Activated CD8-positive, alpha-beta memory T cell treated with anti-CD3 and anti-CD28 coated beads for 4 hours (primary cell): Measurements from ENCODE around the gene TMEM170A.
"Not testable (repeated sequence)": the region's sequence is repeated elsewhere in the genome, so short reads cannot be mapped to it uniquely, and the experiment has no call there.

Experiments used
- DNase-seq, 2 donors: peaks; one replicate each; pipeline ENCODE4 v3.0.0-alpha.2; 2020; ENCODE audit warnings: low read depth in 2 of 2

TMEM170A gene

DNA sequence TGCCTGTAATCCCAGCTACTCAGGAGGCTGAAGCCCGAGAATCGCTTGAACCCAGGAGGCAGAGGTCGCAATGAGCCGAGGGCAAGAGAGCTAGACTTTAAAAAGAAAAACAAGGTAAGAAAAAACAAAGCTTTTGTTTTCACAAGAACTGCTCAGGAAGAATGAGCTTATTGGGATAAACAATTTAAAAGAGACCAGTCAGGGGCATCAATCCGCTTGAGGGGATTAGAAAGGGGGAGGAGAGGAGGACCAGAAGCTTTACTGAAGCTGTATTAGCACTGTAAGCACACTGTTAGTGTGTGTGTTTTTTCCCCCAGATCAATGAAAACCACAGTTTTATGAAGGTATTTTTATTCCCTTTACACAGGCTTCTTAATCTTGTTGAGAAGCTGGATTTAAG, 8.8 kb downstream of the TMEM170A start:
- no peak for DNase-seq

DNA sequence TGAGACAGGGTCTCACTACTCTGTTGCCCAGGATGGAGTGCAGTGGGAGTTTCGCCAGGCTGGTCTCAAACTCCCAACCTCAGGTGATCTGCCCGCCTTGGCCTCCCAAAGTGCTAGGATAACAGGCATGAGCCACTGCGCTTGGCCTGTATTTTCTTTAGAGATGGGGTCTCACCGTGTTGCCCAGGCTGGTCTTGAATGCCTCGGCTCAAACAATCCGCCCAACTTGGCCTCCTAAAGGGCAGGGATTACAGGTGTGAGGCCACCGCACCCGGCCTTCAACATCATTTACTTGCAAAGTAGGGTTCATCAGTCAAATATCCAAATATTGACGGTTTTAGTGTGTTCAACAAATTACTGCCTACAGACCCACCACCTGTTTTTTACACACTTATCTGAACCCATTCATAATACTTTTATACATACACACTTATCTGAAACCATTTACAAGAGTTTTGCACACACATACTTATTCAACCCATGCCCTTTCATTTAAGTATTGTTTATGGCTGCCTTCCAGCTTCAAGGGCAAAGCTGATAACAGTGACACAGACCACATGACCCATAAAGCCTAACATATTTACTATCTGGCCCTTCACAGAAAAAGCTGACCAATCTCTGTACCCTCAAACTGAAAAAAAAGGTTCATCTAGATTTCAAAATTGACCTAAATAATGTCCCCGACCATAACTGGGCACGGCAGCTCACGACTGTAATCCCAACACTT, 11.9 kb downstream of the TMEM170A start:
- no peak for DNase-seq

DNA sequence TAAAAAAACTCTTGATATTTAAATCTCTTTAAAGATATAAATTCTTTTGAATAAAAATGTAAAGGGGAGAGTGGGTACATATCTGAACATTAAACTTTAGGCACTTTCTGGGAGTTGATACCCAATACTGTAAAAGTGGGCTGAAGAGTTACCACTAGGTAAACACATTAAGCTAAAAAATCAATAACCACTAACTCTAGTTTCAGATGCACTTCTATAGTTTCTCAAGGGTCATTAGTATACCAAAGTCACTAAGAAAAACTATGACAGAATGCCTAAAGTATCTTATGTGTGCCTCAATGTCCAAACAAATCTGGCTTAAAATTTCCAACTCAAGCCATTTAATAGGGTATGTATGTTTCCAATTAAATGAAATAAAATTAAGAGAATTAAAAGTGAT, 18.1 kb downstream of the TMEM170A start:
- no peak for DNase-seq

DNA sequence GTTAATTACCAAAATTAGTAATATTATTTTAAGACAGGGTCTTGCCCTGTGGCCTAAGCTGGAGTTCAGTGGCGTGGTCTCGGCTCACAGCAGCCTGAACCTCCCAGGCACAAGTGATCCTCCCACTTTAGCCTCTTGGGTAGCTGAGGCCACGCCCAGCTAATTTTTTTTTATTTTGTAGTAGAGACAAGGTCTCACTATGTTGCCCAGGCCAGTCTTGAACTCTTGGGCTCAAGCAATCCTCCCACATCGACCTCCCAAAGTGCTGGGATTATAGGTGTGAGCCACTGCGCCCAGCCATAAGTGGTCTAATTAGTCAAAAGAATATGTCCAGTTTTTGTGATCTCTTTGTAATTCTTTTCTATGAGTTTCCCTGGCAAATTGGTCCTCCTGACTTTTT, 19.2 kb downstream of the TMEM170A start:
- DNase-seq: no peak

DNA sequence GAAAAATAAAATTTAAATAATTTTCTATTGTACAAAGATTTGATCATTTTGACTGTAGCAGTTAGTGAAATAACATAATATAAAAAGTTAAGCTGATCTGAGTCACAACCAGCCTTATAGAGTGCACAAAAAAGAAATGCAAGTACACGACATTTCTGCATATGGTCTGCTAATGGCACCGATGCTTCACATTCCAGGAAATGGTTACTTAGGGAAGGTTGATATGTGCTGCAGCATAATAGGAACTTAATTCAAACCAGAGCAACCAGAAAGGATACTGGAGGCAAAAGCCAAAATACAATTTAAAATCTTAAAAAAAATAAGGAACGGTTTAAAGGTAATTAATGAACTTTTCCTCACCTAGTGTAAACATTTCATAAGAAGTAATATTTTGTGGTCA, 21.2 kb downstream of the TMEM170A start:
- DNase-seq: no peak

DNA sequence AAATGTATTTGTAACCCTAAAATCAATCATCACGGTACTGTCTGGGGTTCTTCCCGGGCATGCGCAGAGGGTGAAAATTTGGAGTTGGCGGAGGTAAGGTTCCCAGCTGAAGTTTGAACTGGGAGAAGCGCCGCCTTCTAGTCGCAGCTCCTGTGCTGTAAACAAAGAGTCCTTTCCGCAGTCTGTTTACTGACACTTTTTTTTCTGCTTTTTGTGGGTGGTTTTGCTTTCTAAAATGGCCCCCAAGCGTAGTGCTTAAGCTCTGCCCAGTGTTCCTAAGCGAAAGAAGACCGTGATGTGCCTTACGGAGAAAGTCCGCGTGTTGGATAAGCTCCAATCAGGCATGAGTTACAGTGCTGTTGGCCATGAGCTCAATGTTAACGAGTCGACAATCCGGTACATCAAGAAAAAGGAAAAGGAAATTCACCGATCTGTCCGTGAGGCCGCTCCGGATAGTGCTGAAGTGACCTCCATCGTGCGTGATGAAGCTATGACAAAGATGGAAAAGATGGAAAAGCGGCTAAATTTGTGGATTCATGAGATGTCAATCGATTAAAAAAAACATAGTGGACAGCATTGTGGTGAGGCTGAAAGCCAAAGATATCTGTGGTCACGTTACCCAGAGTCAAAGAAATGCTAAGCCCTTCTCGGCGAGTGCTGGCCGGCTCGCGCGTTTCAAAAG, 30.6 kb downstream of the TMEM170A start:
- no peak for DNase-seq

DNA sequence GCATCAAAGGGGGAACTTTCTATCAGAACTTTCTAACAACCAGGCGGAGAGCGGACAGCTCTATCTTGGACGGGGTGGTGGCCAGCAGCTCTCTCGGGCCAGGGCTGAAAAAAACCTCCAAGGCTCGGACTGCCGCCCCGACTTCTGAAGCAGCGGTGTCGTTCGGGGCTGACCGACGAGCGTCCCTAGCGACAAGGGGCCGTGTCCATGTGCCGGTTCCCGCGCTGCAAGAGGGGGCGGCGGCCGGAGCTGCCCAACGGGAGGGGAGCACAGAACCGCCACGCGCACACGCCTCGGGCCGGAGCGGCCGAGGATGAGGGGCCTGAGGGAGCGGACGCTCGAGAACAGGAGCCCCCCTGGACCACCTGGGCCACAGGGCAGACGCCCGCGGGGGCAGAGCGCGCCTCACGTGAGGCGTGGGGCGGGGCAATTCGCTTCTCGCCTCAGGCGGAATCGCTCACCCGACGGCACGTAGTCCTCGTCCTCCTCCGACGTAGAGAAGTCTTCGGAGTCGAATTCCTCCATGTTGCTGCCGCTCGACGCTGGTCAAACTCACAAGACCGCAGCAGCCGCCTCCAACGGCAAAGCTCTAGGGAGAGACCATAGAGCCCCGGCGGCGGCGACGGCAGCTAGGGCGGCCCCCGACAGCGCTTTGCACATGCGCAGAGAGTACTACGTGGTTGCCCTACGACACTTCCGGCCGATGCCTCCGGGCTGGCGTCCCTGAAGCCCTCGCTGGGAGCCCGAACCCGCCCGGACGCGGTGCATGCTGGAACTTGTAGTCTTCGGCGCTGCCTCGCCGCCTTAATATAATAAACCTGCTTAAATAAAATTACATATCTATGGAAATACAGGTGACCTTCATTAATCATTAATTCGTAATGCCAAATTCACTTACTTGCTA, 31.4 kb downstream of the TMEM170A start, which contains the start of gene CFDP1:
TSS of gene CFDP1 (minus strand) at position 676 of the 904 bp plus-strand sequence. CDS start at position 525, 151 bp downstream.
- peak; percentile 89 to 92 for DNase-seq

DNA sequence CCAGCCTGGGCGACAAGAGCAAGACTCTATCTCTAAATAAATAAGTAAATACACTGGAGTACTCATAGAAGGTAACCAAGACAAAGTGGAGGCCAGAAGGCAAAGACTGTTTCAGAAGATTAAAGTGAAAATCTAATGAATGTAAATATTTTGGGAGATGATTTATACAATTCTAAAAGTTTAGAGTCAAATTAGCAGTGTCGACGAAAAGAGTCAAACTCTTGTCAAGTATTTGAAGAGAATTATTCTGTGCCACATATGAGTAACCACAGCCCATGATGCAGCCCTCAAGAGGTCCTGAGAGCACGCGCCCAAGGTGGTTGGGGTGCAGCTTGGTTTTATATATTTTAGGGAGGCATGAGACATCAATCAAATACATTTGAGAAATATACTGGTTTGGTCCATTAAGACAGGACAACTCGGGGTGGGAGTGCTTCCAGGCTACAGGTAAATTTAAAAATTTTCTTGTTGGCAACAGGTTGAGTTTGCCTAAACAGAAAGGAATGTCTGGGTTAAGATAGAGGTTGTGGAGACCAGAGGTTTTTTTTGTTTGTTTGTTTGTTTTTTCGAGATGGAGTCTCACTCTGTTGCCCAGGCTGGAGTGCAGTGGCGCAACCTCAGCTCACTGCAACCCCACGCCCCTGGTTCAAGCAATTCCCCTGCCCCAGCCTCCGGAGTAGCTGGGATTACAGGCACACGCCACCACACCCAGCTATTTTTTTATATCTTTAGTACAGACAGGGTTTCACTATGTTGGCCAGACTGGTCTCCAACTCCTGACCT, 34.7 kb downstream of the TMEM170A start:
- no peak for DNase-seq

DNA sequence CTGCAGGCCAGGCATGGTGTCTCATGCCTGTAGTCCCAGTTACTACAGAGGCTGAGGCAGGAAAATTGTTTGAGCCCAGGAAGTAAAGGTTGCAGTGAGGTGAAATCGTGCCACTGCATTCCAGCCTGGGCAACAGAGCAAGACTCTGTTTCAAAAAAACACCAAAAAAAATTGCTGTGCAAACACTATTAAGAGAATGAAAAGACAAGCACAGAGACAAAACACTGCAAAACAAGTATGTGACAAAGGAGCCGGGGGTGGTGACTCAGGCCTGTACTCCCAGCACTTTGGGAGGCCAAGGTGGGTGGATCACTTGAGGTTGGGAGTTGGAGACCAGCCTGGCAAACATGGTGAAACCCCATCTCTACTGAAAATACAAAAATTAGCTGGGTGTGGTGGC, 38.0 kb downstream of the TMEM170A start:
- not testable (repeated sequence) for DNase-seq

DNA sequence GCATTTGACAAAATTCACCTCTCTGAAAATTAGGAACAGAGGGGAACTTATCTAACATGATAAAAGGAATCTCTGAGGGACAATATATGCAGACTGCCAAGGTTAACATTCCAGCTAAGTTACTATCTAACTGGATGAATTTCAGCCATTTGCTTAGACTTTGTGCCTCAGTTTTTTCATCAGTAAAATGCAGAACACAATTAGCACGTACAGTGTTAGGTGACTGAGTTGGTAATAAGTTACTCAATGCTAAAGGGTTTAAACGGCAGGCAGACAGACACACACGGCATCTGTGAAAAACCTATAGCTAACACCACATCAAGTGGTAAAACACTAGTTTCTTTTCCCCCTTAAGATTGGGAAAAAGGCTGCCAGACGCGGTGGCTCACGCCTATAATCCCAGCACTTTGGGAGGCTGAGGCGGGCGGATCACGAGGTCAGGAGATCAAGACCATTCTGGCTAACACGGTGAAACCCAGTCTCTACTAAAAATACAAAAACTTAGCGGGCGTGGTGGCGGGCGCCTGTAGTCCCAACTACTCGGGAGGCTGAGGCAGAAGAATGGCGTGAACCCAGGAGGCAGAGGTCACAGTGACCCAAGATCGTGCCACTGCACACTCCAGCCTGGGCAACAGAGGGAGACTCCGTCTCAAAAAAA, 40.3 kb downstream of the TMEM170A start:
- not testable (repeated sequence) for DNase-seq

DNA sequence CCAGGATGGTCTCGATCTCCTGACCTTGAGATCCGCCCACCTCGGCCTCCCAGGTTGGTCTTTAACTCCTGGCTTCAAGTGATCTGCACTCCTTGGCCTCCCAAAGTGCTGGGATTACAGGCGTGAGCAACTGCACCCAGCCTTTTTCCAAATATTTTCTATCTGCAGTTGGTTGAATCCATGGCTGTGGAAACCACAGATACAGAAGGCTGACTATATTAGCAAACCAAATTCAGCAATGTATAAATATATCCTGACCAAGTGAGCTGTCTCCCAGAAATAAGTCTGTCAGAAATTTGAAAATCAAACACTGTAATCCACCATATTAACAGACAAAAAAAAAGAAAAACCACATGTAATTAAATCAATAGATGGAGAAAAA, 40.8 kb downstream of the TMEM170A start:
- DNase-seq: no peak

DNA sequence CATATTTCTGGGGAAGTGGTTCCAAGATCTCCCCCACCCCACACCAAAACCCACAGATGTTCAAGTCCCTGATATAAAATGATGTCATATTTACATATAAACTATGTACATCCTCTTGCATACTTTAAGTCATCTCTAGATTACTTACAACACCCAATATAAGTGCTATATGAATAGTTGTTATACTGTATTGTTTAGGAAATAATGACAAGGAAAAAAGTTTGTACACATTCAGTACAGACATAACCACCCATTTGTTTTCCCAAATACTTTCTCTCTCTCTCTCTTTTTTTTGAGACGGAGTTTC, 42.7 kb downstream of the TMEM170A start:
- no peak for DNase-seq

DNA sequence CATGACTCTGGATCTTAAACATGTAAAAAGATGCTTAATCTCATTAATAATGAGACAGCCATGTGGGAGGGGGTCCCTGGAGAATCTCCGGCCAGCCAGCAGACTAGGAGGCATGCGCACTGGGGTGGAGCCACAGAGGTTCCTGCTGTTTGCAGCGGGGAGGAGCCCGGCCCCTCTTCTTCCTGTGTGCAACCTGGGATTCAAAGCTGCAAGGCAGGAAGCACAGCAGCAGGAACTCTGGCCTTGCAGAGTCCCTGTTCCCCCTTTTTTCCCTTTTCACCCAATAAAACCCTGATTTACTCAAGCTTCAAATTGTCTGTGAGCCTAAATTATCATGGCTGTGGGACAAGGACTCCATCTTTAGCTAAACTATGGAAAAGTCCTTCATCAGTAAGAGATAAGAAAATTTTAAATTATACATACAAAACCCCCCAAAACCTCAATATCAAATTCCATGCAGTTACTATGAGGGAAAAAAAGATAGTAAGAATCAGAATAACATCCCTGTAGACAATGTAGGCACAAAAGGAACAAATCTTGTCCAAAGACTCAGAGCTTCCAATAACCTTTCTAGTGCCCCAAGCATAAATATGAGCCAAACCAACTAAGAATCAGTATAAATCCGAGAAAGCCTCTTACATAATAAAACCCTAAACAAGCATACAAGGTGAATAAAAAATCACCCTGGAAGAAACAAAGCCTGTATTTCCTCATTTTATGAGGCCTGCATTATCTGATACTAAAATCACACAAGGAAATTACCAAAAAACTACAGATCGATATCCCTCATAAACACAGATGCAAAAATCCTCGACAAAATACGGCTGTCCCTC, 43.3 kb downstream of the TMEM170A start:
- no peak for DNase-seq

DNA sequence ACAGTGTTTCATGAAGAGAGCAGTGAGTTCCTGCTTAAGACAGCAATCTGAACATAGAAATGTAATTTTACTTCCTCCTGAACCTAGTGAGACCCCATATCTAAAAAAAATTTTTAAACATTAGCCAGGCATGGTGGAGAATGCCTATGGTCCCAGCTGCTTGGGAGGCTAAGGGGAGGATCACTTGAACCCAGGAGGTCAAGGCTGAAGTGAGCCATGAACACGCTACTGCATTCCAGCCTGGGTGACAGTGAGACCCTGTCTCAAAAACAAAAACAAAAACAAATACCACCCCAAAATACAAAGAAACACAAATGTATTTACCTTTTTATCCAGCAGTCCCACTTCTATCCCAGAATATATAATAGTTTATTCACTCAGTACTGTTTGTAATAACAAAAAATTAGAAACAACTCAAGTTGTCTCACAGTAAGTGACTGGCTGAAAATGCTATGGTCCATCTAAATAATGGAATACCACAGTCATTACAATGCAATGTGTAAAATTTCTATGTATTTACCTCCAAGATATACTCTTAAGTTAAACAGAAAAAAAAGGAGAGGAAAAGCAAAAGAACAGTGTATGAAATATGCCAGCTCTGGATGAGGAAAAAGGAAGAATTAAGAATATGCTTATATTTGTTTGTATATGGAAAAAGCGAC, 47.5 kb downstream of the TMEM170A start:
- DNase-seq: no peak

DNA sequence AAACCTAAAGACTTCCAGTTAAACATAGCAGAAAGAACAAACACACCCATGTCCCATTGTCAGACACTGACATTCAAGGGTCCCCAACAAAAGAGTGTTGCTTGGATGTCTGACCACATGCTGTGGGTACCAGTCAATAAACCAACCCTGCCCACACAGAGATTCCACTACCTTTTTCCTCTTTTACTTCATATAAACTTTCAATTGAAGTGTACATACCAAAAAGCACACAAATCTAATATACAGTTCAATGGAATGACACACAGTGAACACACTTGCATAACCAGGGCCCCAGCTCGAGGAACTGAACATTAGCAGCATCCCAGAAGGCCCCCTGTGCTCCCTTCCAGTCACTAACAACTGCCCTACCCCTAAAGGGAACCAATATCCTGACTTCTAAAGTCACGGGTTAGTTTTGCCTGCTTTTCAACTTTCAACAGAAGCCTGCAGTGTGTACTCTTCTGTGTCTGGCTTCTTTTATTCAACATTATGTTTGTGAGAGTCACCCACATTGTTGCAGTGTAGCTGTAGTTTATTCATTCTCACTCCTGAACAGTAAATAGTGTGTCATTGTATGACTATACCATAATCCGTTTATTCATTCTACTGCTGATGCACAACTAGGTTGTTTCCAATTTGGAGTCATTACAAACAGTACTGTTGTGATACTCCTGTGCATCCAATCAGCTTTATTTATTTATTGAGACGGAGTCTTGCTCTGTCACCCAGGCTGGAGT, 49.2 kb downstream of the TMEM170A start:
- no peak for DNase-seq

DNA sequence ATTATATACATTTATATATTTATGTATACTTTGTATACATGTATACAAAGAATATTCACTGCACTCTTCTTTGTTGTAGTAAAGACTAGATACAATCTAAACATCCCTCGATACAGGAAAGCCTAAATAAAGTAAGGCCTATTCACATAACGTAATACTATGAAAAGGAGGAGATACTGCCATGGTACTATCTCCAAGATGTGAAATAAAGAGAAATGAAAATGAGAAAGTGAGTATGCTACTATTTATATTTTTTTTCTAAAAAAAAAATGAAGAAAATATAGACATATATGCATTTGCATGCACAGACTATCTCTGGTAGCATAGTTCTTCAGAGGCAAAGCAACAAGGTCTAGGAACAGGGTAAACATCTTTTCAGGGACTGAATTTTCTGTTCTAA, 50.5 kb downstream of the TMEM170A start:
- no peak for DNase-seq

DNA sequence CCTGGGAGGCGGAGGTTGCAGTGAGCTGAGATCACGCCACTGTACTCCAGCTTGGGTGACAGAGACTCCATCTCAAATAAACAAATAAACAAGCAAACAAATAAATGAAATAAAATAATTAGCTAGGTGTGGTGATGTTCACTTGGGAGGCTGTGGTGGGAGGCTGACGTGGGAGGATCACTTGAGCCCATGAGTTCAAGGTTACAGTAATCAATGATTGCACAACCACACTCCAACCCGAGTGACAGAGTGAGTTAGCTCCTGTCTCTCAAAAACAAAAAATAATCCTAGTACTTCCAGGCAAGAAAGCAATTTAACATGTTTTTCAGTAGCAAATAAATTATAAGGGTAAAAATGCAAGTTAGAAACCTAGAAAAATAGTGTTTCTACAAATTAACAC, 57.5 kb downstream of the TMEM170A start:
- DNase-seq: no peak

DNA sequence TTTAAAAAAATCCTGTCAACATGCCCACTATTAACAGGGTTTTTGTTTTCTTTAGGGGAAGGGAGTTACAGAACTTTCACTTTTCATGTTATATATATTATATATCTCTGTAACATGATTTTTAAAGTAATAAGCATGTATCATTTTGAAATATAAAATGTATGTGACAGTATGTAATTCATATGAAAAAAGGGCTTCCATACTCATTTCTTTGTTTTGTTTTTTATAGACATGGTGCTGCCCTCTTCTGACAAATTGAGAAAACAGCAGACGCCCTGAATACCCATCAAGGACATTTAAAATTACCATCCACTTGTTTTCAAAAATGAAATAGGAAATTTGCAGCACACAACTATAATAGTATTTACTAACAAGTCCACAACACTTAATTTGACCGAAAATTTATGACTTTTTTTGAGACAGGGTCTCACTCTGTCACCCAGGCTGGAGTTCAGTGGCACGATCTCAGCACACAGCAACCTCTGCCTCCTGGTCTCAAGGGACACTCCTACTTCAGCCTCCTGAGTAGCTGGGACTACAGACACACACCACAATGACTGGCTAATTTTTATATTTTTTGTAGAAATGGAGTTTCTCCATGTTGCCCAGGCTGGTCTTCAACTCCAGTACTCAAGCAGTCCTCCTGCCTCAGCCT, 61.5 kb downstream of the TMEM170A start:
- no peak for DNase-seq
